ENCODE results near the gene GSTM4. TPM values are rescaled to one million over a fixed set of nuclear protein-coding genes. Genes with fewer than 3 reads are reported as not detected.
A peak's percentile ranks its signal among the peaks of the same experiment; 100 is the strongest.
"Not testable (repeated sequence)": the region's sequence is repeated elsewhere in the genome, so short reads cannot be mapped to it uniquely, and the experiment has no call there.

The GSTM4 gene
- polyA plus RNA-seq, 1 donor = 19.4 TPM

DNA sequence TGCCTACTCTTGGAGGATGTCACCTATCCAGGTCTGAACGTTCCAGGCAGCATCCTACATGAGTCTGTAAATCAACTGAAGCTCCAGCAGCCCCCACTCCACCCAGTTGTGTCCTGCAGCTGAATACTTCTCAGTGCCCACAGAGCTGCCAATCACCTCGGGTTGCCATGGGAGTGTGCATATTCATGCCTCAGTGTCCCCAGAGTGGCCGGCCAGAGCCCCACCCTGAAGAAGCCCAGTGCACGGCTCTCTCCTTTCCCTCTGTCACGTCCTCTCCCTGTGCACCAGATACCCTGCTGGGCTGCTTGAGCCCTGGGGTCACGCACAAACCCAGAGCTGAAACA is 16.1 kb upstream of the GSTM4 start:
- DNase-seq = no peak

- no peak for DNase-seq
Observed at GRCh38 chr1:109640285-109640865, 15.5 kb upstream of the GSTM4 start.

DNA sequence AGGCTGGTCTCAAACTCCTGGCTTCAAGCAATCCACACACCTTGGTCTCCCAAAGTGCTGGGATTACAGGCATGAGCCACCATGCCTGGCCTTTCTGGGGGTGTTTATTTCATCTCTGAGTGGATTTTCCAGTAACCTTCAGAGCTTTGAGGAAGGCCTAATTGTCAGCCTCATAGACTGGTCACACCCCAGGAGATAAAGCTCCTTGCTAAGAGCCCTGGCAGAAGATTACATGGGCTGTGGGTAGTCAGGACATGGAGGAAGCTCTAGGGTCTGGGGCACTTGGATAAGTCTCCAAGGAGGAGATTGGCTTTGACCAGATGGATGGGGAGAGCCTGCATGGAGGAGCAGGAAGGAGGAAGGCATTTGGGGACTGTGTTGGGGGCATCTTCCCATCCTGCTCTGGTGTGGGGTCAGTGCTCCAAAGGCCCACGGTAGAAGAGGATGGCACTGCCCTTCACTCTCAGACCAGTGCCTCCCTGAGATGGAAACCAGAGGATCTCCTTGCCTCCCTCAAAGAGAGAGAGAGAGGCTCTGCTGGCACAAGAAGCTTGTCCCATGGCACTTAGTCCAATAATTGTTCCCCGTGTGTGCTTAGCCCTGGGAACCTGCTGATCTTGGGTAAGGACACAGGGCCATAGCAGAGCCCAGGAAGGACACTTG is 14.7 kb upstream of the GSTM4 start:
- no peak for DNase-seq

GRCh38 chr1:109641861-109642260 is 14.0 kb upstream of the GSTM4 start:
- no peak for DNase-seq

DNA sequence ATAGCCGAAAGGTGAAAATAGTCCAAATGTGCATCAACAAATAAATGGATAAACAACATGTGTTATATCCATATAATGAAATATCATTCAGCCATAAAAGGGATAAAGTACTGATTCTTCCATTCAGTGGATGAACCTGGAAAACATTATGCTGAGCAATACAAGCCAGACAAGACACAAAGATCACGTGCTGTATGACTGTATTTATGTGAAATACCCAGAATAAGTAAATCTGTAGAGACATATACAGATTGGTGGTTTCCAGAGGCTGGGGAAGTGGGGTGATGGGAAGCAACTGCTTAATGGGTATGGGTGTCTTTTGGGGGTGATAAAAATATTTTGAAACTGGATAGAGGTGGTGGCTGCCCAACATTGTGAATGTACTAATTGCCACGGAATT is 13.3 kb upstream of the GSTM4 start:
- no peak for DNase-seq

DNA sequence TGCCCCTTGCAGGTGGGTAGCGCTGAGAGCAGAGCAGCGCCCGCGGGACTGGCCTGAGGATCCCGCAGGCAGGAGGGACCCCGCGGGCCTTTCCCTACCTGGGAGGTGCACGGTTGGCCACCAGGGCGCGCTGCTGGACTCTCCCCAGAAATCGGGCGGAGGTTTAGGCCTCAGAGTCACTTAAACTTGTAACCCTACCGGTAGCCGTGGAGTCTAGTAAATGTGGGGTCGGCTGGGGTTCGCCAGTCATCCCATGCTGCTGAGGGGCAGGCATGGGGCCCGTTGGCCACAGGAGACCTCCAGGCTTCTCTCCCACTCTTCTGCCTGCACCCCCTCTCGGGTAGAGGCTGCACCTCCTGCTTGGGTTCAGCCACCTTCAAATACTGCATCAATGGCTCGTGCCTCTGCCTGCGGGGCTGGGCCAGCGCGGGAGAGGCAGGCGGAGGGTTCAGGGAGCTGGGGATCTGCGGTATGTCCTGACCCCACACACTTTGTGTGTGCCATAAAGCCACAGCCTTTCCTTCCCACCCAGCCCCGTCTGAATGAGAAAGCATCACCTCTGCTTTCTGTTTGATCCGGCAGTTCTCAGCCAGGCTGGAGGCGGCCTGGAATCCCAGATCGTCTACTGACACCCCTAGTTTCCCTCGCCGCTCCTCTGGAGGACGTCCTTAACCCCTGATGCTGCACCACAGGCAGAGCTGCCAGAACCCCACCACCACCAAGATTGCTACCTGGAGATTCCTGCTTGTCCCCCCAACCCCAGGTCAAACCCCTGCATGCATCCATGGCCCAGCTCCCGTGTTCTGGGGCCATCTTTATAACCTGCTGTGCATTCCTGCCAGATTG is 12.3 kb upstream of the GSTM4 start:
- peak; percentile 67 for DNase-seq

GRCh38 chr1:109644670-109645069 is 11.2 kb upstream of the GSTM4 start:
- no peak for DNase-seq

DNA sequence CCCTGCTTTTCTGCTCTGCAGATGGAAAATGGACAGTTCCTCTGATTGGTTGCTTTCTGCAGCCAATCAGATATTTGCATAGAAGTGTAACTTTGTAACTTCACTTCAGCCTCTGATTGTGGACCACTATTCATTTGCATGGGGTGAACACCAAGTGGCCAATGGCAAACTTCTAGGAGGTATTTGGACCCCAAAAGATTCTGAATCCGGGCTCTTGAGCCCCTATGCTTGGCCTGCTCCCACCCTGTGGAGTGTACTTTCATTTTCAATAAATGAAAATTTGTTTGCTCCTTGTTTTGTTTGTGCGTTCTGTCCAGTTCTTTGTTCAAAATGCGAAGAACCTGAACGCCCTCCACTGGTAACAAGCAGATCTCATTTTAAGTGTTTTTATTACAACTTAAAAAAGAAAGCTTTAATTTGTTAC is 6.4 kb upstream of the GSTM4 start:
- DNase-seq = peak; percentile 61

- DNase-seq = no peak
Observed at GRCh38 chr1:109650609-109651008, 5.3 kb upstream of the GSTM4 start.

GRCh38 chr1:109652402-109652801 is 3.5 kb upstream of the GSTM4 start:
- no peak for DNase-seq

- DNase-seq = no peak
Observed at GRCh38 chr1:109653306-109653705, 2.6 kb upstream of the GSTM4 start.

DNA sequence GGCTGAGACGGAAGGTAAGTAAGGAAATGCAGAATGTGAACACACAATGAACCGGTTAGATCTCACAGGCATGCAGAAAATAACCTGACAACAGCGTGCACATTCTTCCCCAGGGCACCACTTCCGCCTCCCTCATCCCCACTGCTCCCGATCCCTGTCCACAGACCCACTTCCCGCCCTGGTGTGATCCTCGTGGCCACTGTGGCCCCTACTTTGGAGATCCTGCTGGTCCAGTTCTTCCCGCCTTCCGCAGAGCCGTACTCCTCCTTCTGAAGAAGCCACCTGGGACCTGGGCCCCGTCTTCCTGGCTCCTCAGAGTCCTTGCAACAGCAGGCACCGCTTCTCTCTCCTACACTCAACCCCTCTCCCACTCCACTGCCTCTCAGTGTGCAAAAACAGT is 1.4 kb upstream of the GSTM4 start:
- no peak for DNase-seq

DNA sequence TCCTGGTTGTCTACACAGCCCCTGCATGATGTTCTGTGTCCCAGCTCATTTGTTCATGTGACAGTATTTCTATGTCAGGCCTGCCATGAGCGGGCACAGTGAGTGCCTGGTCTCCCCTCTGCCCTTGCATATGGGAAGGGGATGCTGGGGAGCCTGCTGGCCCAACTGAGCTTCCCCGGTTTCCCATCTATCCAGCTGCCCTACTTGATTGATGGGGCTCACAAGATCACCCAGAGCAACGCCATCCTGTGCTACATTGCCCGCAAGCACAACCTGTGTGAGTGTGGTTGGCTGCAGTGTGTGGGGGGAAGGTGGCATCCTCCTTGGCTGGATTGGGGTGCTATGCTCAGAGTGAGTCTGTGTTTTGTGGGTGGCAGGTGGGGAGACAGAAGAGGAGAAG is 1.5 kb downstream of the GSTM4 start:
- DNase-seq = no peak

- no peak for DNase-seq
Observed at GRCh38 chr1:109657970-109658369, 2.1 kb downstream of the GSTM4 start.

GRCh38 chr1:109658533-109659042 is 2.7 kb downstream of the GSTM4 start:
- DNase-seq = no peak

DNA sequence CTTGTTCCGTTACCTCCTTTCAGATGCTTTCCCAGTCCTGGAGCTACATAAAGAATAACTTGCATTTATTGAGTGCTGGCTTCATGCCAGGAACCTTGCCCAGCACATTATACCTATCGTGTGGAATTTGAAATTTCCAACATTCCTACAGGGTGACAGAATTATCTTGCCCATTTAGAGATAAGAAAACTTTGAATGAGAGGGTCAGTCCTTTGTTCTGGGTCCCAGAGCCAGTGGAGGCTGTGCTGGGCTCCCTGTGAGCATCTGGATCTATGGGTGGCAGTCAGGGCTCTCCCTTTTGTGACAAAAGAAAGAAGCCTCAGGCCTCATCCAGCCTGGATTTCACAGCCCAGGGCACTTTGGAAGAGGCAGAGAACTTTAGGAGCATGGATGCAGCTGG is 3.2 kb downstream of the GSTM4 start:
- DNase-seq = no peak

GRCh38 chr1:109659997-109660690 is 4.2 kb downstream of the GSTM4 start:
- DNase-seq = no peak

DNA sequence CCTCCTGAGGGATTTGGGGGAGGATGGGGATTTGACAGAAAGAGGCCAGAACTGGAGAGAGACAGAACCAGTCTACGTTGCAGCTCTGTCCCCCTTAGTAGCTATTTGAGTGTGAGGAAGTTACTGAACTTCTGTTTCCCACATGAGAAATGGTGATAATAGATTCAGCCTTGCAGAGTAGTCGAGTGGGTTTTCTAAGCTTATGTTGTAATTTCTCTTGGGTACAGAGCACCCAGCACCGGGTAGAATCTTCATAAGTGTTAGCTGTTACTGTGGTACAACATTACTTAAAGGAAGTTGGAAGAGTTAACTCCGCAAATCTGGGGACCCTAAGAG is 4.8 kb downstream of the GSTM4 start:
- not testable (repeated sequence) for DNase-seq

DNA sequence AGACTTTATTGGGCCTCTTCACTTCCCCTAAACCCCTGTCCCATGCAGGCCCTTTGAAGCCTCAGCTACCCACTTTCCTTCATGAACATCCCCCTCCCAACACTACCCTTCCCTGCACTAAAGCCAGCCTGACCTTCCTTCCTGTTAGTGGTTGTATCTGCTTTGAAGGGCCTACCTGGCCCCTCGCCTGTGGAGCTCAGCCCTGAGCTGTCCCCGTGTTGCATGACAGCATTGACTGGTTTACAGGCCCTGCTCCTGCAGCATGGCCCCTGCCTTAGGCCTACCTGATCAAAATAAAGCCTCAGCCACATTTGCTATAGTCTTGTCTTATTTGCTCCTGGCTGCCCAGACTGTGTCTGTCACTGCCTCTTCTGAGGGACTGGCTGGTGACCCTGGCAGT is 5.5 kb downstream of the GSTM4 start:
- DNase-seq = no peak

- no peak for DNase-seq
Observed at GRCh38 chr1:109664671-109665070, 8.8 kb downstream of the GSTM4 start.

DNA sequence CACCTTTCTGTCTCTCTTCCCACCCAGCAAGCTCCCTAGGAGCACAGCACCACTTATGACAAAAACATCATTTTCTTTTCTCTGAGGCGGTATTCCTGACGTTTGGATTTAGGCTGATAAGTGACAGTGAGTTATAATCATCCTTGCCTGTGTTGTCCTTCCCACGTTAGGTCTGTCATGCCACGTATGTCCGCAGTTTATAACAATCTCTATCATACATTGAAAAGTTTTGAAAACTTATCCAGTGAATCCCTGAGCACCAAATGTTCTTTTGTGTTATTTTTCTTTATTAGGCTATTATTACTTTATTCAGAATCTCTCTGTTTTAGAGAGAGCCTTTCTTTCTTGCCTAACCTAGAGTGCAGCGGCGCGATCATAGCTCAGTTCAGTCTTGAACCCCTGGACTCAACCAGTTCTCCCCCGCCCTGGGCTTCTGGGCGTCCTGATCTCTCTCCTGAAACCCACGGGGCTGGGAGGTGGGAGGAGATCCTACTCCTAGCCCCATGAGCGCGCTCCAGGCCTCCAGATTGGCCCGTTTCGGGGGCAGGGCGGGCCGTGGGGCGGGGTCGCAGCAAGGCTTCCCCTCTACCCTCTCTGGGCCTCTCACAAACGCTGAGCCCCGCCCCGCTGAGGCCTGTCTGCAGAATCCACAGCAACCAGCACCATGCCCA is 11.7 kb downstream of the GSTM4 start, which contains the start of gene GSTM2:
Gene GSTM2, plus strand, starts transcription at position 606 of the 671 bp plus-strand sequence. Its CDS starts 59 bp downstream, at position 665.
- DNase-seq = peak; percentile 94

- no peak for DNase-seq
Observed at GRCh38 chr1:109668123-109668775, 12.3 kb downstream of the GSTM4 start.

All from hindlimb muscle (tissue), 1 donor.